HepG2 (cell line): Measurements from ENCODE around the gene IGF2. TPM values are rescaled to one million over a fixed set of nuclear protein-coding genes. Genes with fewer than 3 reads are reported as not detected.

Experiments used
- ARNT2 ChIP-seq: sonication (generic); formaldehyde crosslinking; IDR thresholded peaks from 2 replicates; pipeline ENCODE4 v1.8.0; 2022; ENCODE audit warnings: mild to moderate bottlenecking, low read depth, missing genetic modification reagents, moderate library complexity
- CBX2 ChIP-seq, 2 experiments: fragments of 200-600 bp in 1 of 2; sonication (generic); formaldehyde crosslinking in 1 of 2; IDR thresholded peaks; 2 replicates each; pipeline versions ENCODE4 v1.7.0 to v1.8.1; 2018 to 2022; ENCODE audit warnings: low read depth in 2 of 2, low read length in 1 of 2, mild to moderate bottlenecking in 1 of 2, missing genetic modification reagents in 1 of 2
- FOXK2 ChIP-seq: fragments of 450-650 bp; IDR thresholded peaks from 2 replicates; pipeline ENCODE4 v1.6.1; 2016
- HOXD1 ChIP-seq: sonication (generic); formaldehyde crosslinking; IDR thresholded peaks from 2 replicates; pipeline ENCODE4 v1.5.0; 2020; ENCODE audit warnings: missing genetic modification reagents
- ISX ChIP-seq: sonication (generic); formaldehyde crosslinking; conservative IDR thresholded peaks from 2 replicates; pipeline ENCODE4 v1.5.0; 2020; ENCODE audit warnings: missing genetic modification reagents
- MTA3 ChIP-seq: sonication (generic); formaldehyde crosslinking; IDR thresholded peaks from 2 replicates; pipeline ENCODE4 v1.4.0; 2020; ENCODE audit warnings: missing genetic modification reagents
- NONO ChIP-seq, 2 experiments: fragments of 450-650 bp in 1 of 2; sonication (generic) in 1 of 2; formaldehyde crosslinking in 1 of 2; IDR thresholded peaks in 1 of 2; conservative IDR thresholded peaks in 1 of 2; 2 replicates each; pipeline versions ENCODE4 v1.6.1 to v1.8.0; 2017 to 2022; ENCODE audit warnings: mild to moderate bottlenecking in 1 of 2, missing genetic modification reagents in 1 of 2, moderate library complexity in 1 of 2
- RNF2 ChIP-seq: fragments of 450-650 bp; conservative IDR thresholded peaks from 2 replicates; pipeline ENCODE4 v1.6.1; 2016; ENCODE audit warnings: low read depth
- SP140L ChIP-seq: sonication (generic); formaldehyde crosslinking; IDR thresholded peaks from 2 replicates; pipeline ENCODE4 v1.4.0; 2020; ENCODE audit warnings: missing genetic modification reagents, borderline replicate concordance
- SUZ12 ChIP-seq: fragments of 150-350 bp; IDR thresholded peaks from 2 replicates; pipeline ENCODE4 v1.6.1; 2014; ENCODE audit warnings: low read depth, low read length
- XRCC5 ChIP-seq: fragments of 200-400 bp; formaldehyde crosslinking; optimal IDR thresholded peaks from 2 replicates; pipeline ENCODE3; 2017; ENCODE audit warnings: mild to moderate bottlenecking, low read length
- ZNF121 ChIP-seq: sonication (generic); formaldehyde crosslinking; IDR thresholded peaks from 2 replicates; pipeline ENCODE4 v1.5.0; 2020; ENCODE audit warnings: mild to moderate bottlenecking, missing genetic modification reagents
- ZNF136 ChIP-seq: sonication (generic); formaldehyde crosslinking; IDR thresholded peaks from 2 replicates; pipeline ENCODE4 v1.8.1; 2022; ENCODE audit warnings: low read depth, mild to moderate bottlenecking, moderate library complexity, missing genetic modification reagents
- ZNF292 ChIP-seq: sonication (generic); formaldehyde crosslinking; IDR thresholded peaks from 2 replicates; pipeline ENCODE4 v1.8.1; 2022; ENCODE audit warnings: mild to moderate bottlenecking, low read depth, missing genetic modification reagents, borderline replicate concordance
- ZNF333 ChIP-seq: sonication (generic); formaldehyde crosslinking; IDR thresholded peaks from 2 replicates; pipeline ENCODE4 v1.4.0; 2020; ENCODE audit warnings: mild to moderate bottlenecking, missing genetic modification reagents, borderline replicate concordance
- ZNF543 ChIP-seq: sonication (generic); formaldehyde crosslinking; IDR thresholded peaks from 2 replicates; pipeline ENCODE4 v1.4.0; 2020; ENCODE audit warnings: mild to moderate bottlenecking, missing genetic modification reagents
- polyA plus RNA-seq, 8 experiments: library from polyadenylated mRNA; depleted of rRNA in 3 of 8; stranded (reverse) in 7 of 8; unstranded in 1 of 8; fragments of >200 nt; fragmentation: Illumina TruSeq in 4 of 8; extraction: Trizol in 4 of 8; gene quantifications; 2 replicates each; pipeline versions ENCODE4 v1.2.1 to v1.2.3, GENCODE V29; 2011 to 2016; ENCODE audit warnings: low read depth in 4 of 8, missing spikeins in 1 of 8, mixed read lengths in 1 of 8; ENCODE audit not compliant: insufficient read depth in 1 of 8
- total RNA-seq, 5 experiments: library from RNA; depleted of rRNA; stranded (reverse); fragments of >200 nt; fragmentation: Illumina TruSeq; extraction: Trizol; gene quantifications; 2 replicates each; pipeline ENCODE4 v1.2.3, GENCODE V29; 2016; ENCODE audit warnings: low read depth in 1 of 5
- TF ChIP-seq, protein P1 (sequence below): sonication (generic); formaldehyde crosslinking; IDR thresholded peaks from 2 replicates; pipeline ENCODE4 v1.5.0; 2020; ENCODE audit warnings: missing genetic modification reagents
- TF ChIP-seq, protein P2 (sequence below), 2 experiments: IDR thresholded peaks; 2 replicates each; pipeline ENCODE4 v1.6.1; 2011 to 2012; ENCODE audit warnings: low read length in 2 of 2, borderline replicate concordance in 1 of 2, low read depth in 1 of 2, mild to moderate bottlenecking in 1 of 2, moderate library complexity in 1 of 2
- TF ChIP-seq, protein P3 (sequence below): sonication (generic); formaldehyde crosslinking; IDR thresholded peaks from 2 replicates; pipeline ENCODE4 v1.9.0; 2021; ENCODE audit warnings: missing genetic modification reagents, borderline replicate concordance
- TF ChIP-seq, protein P4 (sequence below): sonication (generic); formaldehyde crosslinking; IDR thresholded peaks from 2 replicates; pipeline ENCODE4 v1.4.0; 2020; ENCODE audit warnings: missing genetic modification reagents

The IGF2 gene
- total and polyA plus RNA-seq, 2 of the 13 experiments (the other 11 are each of a cell fraction or from before 2014, with no cell fraction given), result 79.1 to 254 TPM

DNA sequence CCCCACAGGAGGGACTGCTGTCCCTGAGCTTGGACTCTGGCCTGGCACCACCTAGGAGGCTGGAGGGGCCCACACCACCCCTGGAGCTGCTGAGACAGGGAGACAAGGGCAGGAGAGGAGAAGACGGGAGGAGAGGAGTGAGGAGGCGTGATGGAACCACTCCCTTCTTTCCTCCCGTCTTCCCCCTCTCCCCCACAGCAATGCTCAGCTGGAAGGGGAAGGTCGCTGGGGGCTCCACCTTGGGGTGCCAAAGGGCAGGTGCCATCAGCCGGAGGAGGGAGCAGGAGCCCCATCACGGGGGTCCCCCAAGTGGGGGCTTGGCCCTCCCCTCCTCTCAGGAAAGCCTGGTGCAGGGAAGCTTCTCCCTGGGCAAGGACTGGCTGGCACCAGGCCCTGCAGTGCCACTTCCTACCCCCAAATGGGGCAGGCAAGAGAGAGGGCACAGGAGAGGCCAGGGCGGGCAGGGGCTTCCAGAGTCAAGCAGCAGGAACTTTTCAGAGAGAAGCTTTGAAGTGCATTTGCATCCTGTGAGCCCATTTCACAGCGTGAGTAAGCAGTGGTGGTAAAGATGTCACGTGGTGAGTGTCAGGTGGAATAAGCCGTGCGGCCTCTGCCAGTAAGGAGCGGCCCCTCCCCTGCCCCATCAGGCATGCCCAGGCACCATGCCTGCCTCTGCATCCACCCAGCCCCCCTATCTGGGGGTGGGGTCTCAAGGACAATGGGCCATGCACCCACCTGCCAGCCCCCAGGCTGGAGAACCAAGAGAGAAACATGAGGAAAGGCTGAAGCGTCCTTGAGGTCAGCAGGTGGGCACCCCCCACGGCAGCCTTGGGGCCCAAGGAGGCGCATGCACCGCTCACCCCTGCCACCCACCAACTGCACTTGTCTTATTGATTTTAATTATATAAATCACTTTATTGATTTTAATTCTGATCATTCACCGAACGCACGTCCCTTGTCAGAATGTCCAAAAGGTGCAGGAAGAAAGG, 4.9 kb downstream of the IGF2 start (continued):
- TF ChIP-seq SP140L (CRISPR knock-in tag) (no peak), ZNF543 (CRISPR knock-in tag) (no peak), ZNF121 (no peak), HOXD1 (CRISPR knock-in tag) (0 out of 2 replicates have a peak, but pooled peaks have one; percentile 28), FOXK2 (no peak), CBX2 (IDR thresholded peaks at IDR 0.05; ENCODE audit: low read depth, low read length) (no peak), CBX2 (CRISPR knock-in tag; IDR thresholded peaks at IDR 0.05; ENCODE audit: low read depth) (no peak), ZNF292 (CRISPR knock-in tag) (no peak), NONO (IDR thresholded peaks at IDR 0.05) (no peak), NONO (CRISPR knock-in tag; conservative IDR thresholded peaks at IDR 0.05) (0 out of 2 replicates have a peak, but pooled peaks have one; percentile 52), ISX (0 out of 2 replicates have a peak, but pooled peaks have one; percentile 57), ARNT2 (CRISPR knock-in tag) (no peak; the same call in 1 of the 2 replicates), RNF2 (no peak), XRCC5 (no peak), MTA3 (no peak), ZNF136 (CRISPR knock-in tag) (no peak), SUZ12 (no peak), ZNF333 (CRISPR knock-in tag) (no peak)
- TF ChIP-seq, protein P1, sequence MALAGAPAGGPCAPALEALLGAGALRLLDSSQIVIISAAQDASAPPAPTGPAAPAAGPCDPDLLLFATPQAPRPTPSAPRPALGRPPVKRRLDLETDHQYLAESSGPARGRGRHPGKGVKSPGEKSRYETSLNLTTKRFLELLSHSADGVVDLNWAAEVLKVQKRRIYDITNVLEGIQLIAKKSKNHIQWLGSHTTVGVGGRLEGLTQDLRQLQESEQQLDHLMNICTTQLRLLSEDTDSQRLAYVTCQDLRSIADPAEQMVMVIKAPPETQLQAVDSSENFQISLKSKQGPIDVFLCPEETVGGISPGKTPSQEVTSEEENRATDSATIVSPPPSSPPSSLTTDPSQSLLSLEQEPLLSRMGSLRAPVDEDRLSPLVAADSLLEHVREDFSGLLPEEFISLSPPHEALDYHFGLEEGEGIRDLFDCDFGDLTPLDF (CRISPR knock-in tag), result no peak
- TF ChIP-seq, protein P2, sequence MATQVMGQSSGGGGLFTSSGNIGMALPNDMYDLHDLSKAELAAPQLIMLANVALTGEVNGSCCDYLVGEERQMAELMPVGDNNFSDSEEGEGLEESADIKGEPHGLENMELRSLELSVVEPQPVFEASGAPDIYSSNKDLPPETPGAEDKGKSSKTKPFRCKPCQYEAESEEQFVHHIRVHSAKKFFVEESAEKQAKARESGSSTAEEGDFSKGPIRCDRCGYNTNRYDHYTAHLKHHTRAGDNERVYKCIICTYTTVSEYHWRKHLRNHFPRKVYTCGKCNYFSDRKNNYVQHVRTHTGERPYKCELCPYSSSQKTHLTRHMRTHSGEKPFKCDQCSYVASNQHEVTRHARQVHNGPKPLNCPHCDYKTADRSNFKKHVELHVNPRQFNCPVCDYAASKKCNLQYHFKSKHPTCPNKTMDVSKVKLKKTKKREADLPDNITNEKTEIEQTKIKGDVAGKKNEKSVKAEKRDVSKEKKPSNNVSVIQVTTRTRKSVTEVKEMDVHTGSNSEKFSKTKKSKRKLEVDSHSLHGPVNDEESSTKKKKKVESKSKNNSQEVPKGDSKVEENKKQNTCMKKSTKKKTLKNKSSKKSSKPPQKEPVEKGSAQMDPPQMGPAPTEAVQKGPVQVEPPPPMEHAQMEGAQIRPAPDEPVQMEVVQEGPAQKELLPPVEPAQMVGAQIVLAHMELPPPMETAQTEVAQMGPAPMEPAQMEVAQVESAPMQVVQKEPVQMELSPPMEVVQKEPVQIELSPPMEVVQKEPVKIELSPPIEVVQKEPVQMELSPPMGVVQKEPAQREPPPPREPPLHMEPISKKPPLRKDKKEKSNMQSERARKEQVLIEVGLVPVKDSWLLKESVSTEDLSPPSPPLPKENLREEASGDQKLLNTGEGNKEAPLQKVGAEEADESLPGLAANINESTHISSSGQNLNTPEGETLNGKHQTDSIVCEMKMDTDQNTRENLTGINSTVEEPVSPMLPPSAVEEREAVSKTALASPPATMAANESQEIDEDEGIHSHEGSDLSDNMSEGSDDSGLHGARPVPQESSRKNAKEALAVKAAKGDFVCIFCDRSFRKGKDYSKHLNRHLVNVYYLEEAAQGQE (IDR thresholded peaks at IDR 0.05; ENCODE audit: borderline replicate concordance in 1 of 2, low read depth in 1 of 2, low read length in 2 of 2), result no peak
- TF ChIP-seq, protein P3, sequence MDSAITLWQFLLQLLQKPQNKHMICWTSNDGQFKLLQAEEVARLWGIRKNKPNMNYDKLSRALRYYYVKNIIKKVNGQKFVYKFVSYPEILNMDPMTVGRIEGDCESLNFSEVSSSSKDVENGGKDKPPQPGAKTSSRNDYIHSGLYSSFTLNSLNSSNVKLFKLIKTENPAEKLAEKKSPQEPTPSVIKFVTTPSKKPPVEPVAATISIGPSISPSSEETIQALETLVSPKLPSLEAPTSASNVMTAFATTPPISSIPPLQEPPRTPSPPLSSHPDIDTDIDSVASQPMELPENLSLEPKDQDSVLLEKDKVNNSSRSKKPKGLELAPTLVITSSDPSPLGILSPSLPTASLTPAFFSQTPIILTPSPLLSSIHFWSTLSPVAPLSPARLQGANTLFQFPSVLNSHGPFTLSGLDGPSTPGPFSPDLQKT (CRISPR knock-in tag), result no peak
- TF ChIP-seq, protein P4, sequence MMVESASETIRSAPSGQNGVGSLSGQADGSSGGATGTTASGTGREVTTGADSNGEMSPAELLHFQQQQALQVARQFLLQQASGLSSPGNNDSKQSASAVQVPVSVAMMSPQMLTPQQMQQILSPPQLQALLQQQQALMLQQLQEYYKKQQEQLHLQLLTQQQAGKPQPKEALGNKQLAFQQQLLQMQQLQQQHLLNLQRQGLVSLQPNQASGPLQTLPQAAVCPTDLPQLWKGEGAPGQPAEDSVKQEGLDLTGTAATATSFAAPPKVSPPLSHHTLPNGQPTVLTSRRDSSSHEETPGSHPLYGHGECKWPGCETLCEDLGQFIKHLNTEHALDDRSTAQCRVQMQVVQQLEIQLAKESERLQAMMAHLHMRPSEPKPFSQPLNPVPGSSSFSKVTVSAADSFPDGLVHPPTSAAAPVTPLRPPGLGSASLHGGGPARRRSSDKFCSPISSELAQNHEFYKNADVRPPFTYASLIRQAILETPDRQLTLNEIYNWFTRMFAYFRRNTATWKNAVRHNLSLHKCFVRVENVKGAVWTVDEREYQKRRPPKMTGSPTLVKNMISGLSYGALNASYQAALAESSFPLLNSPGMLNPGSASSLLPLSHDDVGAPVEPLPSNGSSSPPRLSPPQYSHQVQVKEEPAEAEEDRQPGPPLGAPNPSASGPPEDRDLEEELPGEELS (CRISPR knock-in tag), result no peak
